GM21423 (cell line): ENCODE data around the gene WDR54.
"Not testable (repeated sequence)": the region's sequence is repeated elsewhere in the genome, so short reads cannot be mapped to it uniquely, and the experiment has no call there.

Experiments
- ATAC-seq: cut with Tn5 transposase; IDR thresholded peaks from one replicate; pipeline ENCODE4 v1.9.1; 2021; ENCODE audit warnings: mild to moderate bottlenecking, moderate library complexity; ENCODE audit not compliant: unreplicated experiment

The WDR54 gene

DNA sequence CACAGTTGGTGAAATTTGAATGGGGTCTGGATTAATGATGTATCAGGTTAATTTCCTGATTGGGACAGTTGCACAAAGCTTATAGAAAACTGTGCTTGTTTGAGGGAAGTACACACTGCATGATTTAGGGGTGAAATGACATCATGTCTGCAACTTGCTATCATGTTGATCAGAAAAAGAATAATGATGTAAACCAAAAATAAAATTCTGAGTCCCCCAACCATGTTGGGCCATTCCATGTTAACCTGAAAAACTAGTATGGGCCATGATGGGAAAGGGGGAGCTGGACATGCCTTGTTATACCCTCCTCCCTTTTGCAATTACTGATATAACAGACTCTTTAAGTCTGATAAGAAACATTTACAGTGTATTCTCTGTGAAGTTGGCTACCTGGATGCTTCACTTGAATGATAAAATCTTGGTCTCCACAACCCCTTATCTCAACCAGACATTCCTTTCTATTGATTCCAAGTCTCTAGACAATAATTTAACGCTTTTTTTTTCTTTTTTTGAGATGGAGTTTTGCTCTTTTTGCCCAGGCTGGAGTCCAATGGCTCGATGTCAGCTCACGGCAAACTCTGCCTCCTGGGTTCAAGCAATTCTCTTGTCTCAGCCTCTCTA, 29.1 kb downstream of the WDR54 start:
- ATAC-seq: no peak

- ATAC-seq: peak; percentile 42
Measured at GRCh38 chr2:74454654-74455511, 33.4 kb downstream of the WDR54 start, which contains the start of gene INO80B. TSS of gene INO80B (plus strand) at chr2:74455087. CDS start at chr2:74455117, 30 bp downstream.

DNA sequence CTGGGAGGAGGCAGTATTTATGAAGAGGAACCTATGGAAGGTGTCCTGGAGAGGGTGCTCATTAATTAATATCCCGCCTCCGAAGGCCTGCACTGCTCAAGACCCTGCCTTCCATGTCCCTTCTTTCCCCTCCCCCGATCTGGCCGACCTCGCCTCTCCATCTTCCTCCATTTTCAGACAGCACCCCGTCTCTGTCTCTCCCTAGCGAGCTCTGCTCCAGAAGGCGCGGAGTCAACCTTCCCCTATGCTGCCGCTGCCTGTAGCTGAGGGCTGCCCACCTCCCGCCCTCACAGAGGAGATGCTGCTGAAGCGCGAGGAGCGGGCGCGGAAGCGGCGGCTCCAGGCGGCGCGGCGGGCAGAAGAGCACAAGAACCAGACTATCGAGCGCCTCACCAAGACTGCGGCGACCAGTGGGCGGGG, 35.6 kb downstream of the WDR54 start:
- ATAC-seq: no peak

DNA sequence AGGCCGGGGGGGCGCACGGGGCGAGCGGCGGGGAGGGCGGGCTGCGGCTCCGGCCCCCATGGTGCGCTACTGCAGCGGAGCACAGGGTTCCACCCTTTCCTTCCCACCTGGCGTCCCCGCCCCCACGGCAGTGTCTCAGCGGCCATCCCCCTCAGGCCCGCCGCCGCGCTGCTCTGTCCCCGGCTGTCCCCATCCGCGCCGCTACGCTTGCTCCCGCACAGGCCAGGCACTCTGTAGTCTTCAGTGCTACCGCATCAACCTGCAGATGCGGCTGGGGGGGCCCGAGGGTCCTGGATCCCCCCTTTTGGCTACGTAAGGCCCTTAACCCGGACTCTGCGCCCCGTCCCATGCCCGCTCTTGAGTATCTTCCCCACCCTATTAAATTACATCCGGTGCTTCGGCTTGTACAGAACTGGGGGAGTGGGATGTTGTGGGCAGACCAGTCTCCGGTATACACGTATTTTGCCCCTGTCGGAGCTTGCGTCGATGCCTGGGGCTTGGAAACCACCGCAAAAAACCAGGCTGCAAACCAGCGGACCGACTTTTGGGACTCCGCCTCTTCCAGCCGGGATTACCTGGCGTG, 36.1 kb downstream of the WDR54 start:
- ATAC-seq: peak; percentile 24

- ATAC-seq: peak; percentile 82
Measured at GRCh38 chr2:74458132-74458937, 36.8 kb downstream of the WDR54 start, which contains the start of gene WBP1. TSS of gene WBP1 (plus strand) at chr2:74458438. CDS start at chr2:74458603, 165 bp downstream.

DNA sequence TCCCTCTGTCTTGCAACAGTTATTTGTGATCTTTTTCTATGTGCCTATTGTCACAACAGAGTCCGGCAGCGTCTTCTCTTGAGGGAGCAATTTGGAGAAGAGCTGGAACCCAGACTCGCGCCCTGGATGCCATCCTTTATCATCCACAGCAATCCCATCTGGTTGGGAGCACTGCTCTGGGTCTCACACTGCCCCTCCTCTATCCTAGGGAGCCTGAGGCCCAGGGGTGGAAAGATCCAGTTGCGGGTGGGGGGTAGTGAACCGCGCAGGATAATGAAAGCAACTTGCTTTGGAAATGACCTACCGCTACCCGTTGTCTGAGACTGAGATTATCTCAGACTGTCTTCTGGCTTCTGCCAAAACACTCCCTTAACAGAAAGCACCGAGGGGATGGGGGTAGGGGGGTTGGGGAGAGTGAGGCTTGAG, 37.4 kb downstream of the WDR54 start:
- no peak for ATAC-seq

DNA sequence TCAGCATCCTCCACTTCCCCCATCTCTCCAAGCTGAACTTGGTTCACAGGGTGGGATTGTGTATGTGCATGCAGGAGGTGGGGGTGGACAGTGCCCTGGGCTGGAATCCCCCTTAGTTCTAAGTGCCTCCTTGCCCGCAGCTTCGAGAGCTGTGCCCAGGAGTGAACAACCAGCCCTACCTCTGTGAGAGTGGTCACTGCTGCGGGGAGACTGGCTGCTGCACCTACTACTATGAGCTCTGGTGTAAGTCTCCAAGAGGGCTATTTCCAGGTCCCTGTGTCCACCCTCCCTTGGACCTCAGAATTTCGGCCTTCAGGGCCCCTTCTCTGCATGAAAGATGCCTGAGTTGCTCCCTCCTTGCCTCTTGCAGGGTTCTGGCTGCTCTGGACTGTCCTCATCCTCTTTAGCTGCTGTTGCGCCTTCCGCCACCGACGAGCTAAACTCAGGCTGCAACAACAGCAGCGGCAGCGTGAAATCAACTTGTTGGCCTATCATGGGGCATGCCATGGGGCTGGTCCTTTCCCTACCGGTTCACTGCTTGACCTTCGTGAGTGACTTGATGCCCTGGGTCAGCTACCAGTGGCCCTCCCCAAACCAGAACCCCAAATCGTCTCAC, 38.1 kb downstream of the WDR54 start:
- ATAC-seq: not testable (repeated sequence)

GRCh38 chr2:74460187-74460586, 38.7 kb downstream of the WDR54 start:
- not testable (repeated sequence) for ATAC-seq

DNA sequence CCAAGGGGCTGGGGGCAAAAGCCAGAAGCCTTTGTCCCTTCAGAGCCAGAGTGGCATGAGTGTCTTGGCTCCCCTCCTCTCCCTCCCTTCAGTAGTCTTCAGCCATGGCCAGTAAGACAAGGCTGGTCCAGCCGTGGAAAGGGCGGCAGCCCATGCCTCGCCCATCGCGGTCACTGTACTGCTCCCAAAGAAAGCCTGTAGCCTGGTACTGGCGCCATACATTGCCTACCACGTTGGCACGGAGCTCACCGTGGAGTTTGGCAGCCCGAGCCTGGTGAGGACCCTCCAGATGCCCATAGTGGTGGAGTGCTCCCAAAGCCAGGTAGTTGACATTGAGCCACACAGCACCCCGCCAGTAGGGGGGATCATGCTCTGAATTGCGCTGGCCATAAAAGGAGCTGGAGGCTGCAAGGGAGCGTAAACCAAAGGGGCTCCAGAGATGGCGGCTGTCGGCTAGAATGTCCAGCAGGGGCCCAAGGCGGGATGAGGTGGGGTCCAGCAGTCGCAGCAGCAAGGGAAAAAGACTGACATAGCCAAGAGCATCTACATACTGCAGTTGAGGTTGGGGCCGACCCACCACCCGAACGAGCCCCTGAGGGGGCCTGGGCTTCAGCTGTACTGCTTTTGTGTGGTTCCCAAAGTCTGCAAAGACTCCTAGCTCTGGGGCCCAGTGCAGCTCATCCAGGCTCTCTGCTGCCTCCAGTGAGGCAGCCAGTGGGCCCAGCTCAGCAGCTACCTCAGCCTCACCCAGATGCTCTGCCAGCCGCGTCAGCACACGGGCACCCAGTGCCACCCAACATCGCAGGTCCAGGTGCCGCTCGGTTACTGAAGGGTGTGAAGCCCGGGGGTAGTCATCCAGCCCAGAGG, 39.9 kb downstream of the WDR54 start:
- ATAC-seq: no peak

- no peak for ATAC-seq
Measured at GRCh38 chr2:74462054-74462785, 40.7 kb downstream of the WDR54 start.

GRCh38 chr2:74462786-74463105, 41.2 kb downstream of the WDR54 start:
- no peak for ATAC-seq

- ATAC-seq: no peak
Measured at GRCh38 chr2:74464406-74464805, 42.9 kb downstream of the WDR54 start.

GRCh38 chr2:74470742-74471141, 49.2 kb downstream of the WDR54 start:
- not testable (repeated sequence) for ATAC-seq

DNA sequence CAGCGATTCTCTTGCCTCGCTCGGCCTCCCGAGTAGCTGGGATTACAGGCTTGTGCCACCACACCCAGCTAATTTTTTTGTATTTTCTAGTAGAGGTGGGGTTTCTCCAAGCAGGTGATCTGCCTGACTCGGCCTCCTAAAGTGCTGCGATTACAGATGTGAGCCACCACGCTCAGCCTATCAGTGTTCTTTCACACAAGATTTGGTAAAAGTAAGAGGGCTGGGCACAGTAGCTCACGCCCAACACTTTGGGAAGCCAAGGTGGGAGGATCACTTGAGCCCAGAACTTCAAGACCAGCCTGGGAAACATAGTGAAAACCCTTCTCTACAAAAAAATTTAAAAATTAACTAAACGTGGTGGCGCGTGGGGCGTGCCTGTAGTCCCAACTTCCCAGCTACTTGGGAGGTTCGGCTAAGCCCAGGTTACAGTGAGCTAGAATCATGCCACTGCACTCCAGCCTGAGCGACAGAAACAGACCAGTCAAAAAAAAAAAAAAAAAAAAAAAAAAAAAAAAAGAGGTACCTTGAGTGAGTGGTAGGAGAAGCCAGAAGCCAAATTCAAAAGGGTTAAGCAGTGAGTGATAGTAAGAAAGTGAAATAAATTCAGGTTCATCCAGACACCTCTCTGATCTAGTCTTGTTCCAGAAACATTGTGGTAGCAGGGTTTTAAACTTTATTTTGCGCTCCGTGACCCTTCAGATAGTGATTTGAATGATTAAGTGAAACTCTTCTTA, 50.0 kb downstream of the WDR54 start:
- no peak for ATAC-seq

DNA sequence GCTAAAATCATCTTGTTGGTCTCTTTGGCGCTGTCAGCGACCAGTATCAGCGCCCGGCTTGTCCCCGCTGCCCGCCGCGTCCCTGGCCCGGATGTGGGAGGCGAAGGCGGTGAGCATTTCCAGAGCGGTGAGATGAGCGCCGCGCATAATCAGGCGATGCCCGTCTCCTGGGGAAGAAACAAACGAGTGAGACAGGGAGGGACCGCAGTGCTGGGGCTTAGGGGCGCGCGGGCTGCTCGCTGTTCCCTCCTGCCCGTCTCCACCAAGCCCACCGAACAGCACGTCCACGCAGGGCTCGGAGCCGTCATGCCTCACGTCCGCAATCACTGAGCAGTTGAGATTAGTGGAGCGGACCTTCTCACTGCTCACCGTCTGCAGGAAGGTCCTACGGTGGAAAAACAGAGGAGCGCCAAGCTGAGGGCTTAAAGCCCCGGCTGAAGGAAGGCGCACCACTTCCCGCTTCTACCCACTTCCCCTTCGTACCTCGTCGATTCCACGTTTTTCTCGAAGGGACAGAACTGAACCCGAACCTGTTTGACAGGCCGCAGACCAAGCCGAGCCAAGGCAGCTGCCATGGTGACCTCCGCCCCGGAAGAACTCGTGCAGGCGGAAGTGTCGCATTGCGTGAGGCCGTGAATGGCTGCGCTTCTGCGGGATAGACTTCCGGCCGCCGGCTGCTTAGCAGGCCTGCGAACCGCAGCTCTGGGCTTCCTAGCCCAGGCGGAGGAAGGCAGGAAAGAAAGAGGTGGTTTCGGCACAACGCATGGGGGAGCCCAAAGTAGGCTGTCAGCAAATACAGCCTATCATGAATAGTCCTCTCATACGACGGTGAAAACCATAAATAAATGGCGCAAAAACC, 50.8 kb downstream of the WDR54 start, which contains the start of gene MRPL53:
Gene MRPL53, minus strand, starts transcription at position 595 of the 859 bp plus-strand sequence. Its CDS starts 20 bp downstream, at position 575.
- ATAC-seq: peak; percentile 82

DNA sequence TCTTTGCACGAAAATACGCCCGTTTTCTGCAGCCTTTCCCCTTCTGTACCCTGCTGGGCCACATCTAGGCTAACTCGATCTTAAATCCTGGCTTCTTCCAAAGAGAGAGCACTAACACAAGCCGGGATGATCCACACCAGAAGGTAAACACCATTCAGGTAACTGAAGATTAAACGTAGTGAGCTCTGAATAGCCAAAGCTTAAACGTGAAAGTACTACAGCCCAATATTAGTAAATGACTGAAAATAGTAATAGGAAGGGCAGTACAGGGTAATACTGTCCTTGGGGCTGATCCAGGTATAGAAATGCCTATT, 51.4 kb downstream of the WDR54 start:
- no peak for ATAC-seq

- no peak for ATAC-seq
Measured at GRCh38 chr2:74474481-74474880, 53.0 kb downstream of the WDR54 start.
